ENCODE results near the gene MEI1.

- TF ChIP-seq CTCF (IDR thresholded peaks at IDR 0.05), result no peak
- no peak for TF ChIP-seq POLR2A (IDR thresholded peaks at IDR 0.05; ENCODE audit: low read depth)
Measured at GRCh38 chr22:41661088-41661487, 38.2 kb upstream of the MEI1 start.

All from esophagus muscularis mucosa (tissue), 3 donors.